GM10847 (cell line): ENCODE data around the gene MS4A15.

Source experiments
- POLR2A ChIP-seq: IDR thresholded peaks from 2 replicates; pipeline ENCODE4 v1.6.1; 2011; ENCODE audit not compliant: insufficient read length; ENCODE audit errors: extremely low read depth

MS4A15 gene

DNA sequence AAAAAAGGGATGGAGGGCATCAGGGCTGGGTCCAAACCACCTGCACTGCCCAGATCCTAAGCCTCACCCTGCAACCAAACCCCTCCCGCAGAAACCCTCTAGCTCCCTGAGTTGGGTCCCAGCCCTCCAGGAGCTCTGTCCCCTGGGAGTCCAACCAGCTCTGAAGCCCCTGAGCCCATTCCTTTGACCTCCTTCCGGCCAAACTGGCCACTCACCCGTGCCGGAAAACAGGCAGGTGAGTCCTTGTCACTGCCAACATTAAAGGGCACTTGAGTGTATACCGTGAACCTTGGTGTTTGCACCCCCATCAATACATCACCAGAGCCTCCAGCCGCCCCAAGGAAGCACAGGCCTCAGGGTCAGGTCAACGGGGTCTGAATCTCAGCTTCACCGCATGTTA is 11.5 kb downstream of the MS4A15 start:
- no peak for TF ChIP-seq POLR2A

GRCh38 chr11:60769273-60769672 is 12.6 kb downstream of the MS4A15 start:
- TF ChIP-seq POLR2A = no peak

- TF ChIP-seq POLR2A = no peak
These were observed 13.1 kb downstream of the MS4A15 start for GRCh38 chr11:60769811-60770210.

GRCh38 chr11:60771146-60771545 is 14.5 kb downstream of the MS4A15 start:
- no peak for TF ChIP-seq POLR2A

DNA sequence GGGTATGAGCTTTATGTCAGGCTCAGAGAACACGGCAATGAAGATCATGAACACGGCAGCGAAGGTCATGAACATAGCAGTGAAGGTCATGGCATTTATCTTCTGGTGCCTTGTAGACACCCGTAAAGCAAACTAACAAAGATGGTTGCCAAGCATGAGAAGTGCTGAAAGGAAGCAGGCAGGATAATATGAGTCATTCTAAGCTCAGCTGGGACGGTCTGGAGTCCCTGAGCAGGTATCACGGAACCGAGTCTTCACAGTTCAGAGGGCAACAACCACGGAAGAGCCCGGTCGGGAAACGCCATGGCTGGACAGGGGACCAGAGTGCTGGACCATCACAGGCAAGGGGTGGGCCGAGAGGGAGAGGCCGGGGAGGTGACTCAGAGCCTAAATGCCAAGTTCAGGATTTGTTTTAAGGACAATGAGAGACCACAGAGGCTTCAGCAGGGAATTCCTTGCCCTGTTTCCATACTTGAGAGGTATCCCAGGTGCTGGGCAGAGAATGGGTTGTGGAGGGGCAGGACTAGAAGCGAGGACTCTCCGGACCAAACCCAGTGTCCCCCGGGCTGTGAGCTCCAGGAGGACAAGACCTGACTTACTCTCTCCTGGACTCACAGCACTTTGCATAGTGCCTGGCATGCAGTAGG is 15.3 kb downstream of the MS4A15 start:
- no peak for TF ChIP-seq POLR2A

- no peak for TF ChIP-seq POLR2A
These were observed 16.0 kb downstream of the MS4A15 start for GRCh38 chr11:60772666-60773065.

DNA sequence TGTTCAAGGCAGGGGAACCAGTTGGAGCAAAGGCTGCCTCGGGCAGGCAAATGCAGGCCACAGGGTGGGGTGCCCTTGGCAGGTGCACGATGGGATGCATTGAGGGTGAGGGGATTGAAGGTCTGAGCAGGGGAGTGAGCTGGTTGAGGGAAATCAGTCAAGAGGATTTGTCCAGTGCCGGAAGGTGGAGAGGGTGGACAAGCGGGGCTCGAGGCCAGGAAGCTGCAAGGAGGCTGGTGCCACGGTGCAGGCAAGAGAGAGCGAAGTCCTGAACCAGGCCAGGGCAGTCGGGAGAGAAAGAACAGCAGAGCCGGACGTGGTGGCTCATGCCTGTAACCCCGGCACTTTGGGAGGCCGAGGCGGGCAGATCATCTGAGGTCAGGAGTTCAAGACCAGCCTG is 18.1 kb downstream of the MS4A15 start:
- no peak for TF ChIP-seq POLR2A

DNA sequence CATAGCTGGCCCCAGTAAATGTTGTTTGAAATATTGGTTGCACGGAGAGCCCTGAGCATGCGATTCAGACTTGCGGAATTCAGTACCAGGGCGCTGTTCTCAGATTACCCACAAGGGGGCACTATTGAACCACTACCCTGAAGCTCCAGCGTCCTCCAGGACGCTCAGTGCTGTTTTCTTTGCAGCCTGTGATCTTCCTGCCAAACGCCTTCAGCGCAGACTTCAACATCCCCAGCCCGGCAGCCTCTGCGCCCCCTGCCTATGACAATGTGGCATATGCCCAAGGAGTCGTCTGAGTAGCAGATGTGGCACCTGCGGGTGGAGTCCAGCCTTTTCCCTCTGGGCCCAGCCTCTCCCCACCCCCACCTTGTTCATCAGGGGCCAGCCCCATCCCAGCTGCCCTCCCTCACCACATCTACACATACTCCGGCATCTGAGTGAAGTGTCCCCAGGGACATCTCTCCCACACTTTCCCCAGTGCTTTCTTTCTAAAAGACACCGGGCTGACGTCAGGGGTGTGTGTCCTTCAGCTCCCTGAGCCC is 18.8 kb downstream of the MS4A15 start:
- no peak for TF ChIP-seq POLR2A

DNA sequence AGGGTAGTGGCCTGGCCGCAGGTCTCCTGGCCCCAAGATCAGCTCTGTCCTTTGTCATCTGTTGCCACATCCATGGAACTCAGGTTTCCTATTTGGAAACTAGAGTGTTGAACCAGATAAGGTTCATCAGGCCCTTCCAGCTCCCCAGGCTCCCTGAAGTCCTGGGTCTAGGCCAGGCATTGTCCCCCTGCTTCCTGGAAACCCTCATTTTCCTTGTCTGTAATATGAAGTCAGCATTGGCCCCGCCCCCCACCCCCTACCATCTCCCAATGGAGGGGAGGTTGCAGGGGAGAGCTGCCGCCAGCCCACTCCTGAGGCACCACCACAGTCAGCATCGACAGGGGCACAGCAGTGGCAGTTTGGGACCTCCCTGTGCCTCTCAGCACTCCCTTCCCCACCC is 19.5 kb downstream of the MS4A15 start:
- no peak for TF ChIP-seq POLR2A

DNA sequence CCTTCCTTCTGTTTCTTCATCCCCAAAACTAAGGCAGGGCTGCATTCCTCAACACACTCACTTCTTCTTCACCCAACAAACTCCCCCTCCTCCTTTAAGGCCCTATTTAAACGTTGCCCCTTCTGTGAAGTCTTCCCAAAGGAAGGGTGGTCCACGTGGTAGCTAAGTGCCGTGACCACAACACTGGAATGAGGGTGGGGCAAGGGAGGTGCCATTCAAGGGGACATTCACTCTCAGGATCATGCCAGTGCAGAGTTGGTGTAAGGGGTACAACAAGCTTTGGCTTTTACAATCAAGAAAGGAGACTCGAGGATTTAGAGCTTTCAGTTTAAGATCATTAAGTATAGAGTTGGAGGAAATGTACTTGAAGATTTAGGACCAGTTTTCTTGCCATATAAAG is 20.4 kb downstream of the MS4A15 start:
- TF ChIP-seq POLR2A = no peak

DNA sequence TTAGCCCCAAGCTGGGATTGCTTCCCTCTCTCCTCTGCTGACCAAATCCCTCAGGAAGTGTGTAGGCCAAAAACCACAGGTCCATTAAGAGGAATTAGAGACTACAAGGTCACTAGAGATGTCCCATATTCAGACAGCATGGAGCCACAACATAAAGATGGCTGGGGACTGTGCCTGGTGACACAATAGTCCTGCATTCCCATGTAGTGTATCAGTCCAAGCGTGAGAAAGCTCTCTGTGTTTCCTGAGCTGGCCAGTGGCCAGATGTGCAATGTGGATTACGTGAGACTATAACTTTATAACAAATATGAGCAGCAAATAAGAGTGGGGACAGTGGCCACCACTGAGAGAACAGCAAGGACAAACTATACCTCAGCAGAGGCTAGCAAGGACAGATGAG is 20.9 kb downstream of the MS4A15 start:
- TF ChIP-seq POLR2A = no peak

GRCh38 chr11:60780065-60780464 is 23.4 kb downstream of the MS4A15 start:
- TF ChIP-seq POLR2A = no peak

DNA sequence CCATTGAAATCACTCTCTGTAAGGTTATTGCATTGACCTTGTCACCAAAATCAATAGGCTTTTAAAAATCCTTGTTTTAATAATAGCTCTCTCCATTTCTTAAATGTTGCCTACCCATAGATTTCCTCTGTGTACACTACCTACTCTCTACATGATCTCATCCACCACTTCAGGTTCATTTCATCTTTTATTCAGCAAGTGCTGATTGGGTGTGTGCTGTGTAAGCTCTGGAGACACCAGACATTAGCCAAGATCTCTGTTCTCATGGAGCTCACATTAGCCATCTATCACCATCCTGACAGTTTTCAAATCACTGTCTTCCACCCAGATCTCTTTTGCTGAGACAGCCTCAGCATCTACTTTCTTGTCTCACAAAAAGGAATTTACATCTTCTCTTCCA is 24.1 kb downstream of the MS4A15 start:
- TF ChIP-seq POLR2A = no peak

GRCh38 chr11:60781286-60781980 is 24.8 kb downstream of the MS4A15 start:
- TF ChIP-seq POLR2A = no peak

DNA sequence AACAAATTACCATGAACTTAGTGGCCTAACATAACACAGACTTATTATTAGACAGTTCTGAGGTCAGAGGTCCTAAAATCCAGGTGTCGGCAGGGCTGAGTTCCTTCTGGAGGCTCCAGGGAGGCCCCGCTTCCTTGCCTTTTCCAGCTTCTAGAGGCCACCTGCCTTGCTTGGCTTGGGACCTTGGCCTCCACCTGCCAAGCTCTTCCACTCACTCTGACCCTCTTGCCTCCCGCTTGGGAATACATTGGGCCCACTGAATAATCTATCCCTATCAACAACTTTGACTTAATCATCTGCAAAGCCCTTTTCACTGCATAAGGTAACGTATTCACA is 25.3 kb downstream of the MS4A15 start:
- TF ChIP-seq POLR2A = no peak

- TF ChIP-seq POLR2A = no peak
These were observed 25.9 kb downstream of the MS4A15 start for GRCh38 chr11:60782393-60783140.
